ENCODE data around the gene IFT88.

Gene IFT88

GRCh38 chr13:20566468-20566897 is 474 bp upstream of the IFT88 start:
- DNase-seq (ENCODE audit: low read depth, low spot score): no peak

- no peak for DNase-seq (ENCODE audit: low read depth, low spot score)
These were observed 1.0 kb downstream of the IFT88 start for GRCh38 chr13:20567881-20568528.

GRCh38 chr13:20570517-20570916 is 3.6 kb downstream of the IFT88 start:
- DNase-seq (ENCODE audit: low read depth, low spot score): no peak

- DNase-seq (ENCODE audit: low read depth, low spot score): no peak
These were observed 4.7 kb downstream of the IFT88 start for GRCh38 chr13:20571676-20572075.

GRCh38 chr13:20573186-20573585 is 6.2 kb downstream of the IFT88 start:
- no peak for DNase-seq (ENCODE audit: low read depth, low spot score)

- DNase-seq (ENCODE audit: low read depth, low spot score): no peak
These were observed 6.7 kb downstream of the IFT88 start for GRCh38 chr13:20573636-20574035.

GRCh38 chr13:20579191-20579590 is 12.2 kb downstream of the IFT88 start:
- DNase-seq (ENCODE audit: low read depth, low spot score): no peak

GRCh38 chr13:20580257-20580656 is 13.3 kb downstream of the IFT88 start:
- DNase-seq (ENCODE audit: low read depth, low spot score): no peak

GRCh38 chr13:20582026-20582425 is 15.1 kb downstream of the IFT88 start:
- DNase-seq (ENCODE audit: low read depth, low spot score): no peak

GRCh38 chr13:20583803-20584293 is 16.9 kb downstream of the IFT88 start:
- DNase-seq (ENCODE audit: low read depth, low spot score): no peak

- DNase-seq (ENCODE audit: low read depth, low spot score): no peak
These were observed 18.4 kb downstream of the IFT88 start for GRCh38 chr13:20585371-20585770.

- no peak for DNase-seq (ENCODE audit: low read depth, low spot score)
These were observed 21.7 kb downstream of the IFT88 start for GRCh38 chr13:20588529-20589110.

- no peak for DNase-seq (ENCODE audit: low read depth, low spot score)
These were observed 23.6 kb downstream of the IFT88 start for GRCh38 chr13:20590561-20590960.

- no peak for DNase-seq (ENCODE audit: low read depth, low spot score)
These were observed 25.6 kb downstream of the IFT88 start for GRCh38 chr13:20592606-20593005.

- no peak for DNase-seq (ENCODE audit: low read depth, low spot score)
These were observed 27.3 kb downstream of the IFT88 start for GRCh38 chr13:20594280-20594679.

- DNase-seq (ENCODE audit: low read depth, low spot score): no peak
These were observed 40.1 kb downstream of the IFT88 start for GRCh38 chr13:20607015-20607414.

GRCh38 chr13:20608438-20609020 is 41.6 kb downstream of the IFT88 start:
- peak; percentile 47 for DNase-seq (ENCODE audit: low read depth, low spot score)

- peak; percentile 59 for DNase-seq (ENCODE audit: low read depth, low spot score)
These were observed 42.2 kb downstream of the IFT88 start for GRCh38 chr13:20609145-20609544.

GRCh38 chr13:20610006-20610405 is 43.0 kb downstream of the IFT88 start:
- DNase-seq (ENCODE audit: low read depth, low spot score): no peak

- peak; percentile 69 for DNase-seq (ENCODE audit: low read depth, low spot score)
These were observed 49.3 kb downstream of the IFT88 start for GRCh38 chr13:20616059-20616797.

- DNase-seq (ENCODE audit: low read depth, low spot score): no peak
These were observed 56.0 kb downstream of the IFT88 start for GRCh38 chr13:20623000-20623399.

GRCh38 chr13:20624213-20624612 is 57.3 kb downstream of the IFT88 start:
- DNase-seq (ENCODE audit: low read depth, low spot score): no peak
